Measurements from ENCODE around the gene DEGS1. TPM values are rescaled to one million over a fixed set of nuclear protein-coding genes. Genes with fewer than 3 reads are reported as not detected.

DEGS1 gene
- total RNA-seq, 1 experiment from 2014 or later, result 66.6 TPM

DNA sequence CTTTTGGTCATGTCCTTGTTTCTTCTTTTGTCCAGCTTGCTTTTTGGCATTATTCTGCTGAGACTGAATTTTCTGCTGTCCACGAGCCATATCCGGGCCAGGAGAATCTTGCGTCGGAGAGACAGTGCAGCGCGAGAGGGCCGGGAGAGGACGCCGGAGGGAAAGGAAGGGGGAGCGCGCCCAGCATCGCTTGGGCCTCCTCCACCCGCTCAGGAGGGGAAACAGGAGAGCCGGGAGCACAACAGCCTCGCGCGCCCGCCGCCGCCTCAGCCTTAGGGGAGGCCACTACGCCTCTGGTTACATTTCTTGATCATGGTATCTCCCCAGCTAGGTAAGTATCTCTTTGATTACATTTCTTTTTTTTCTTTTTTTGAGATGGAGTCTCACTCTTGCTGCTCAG is 7.4 kb upstream of the DEGS1 start:
- no peak for DNase-seq (ENCODE audit: low read depth, low spot score)
- in situ Hi-C loops (cut with HindIII; ENCODE audit: low pct_unique_long_range_greater_than_20kb, low sequenced_read_pairs), result no loop called here

GRCh38 chr1:224177356-224177999 is 5.6 kb upstream of the DEGS1 start:
- in situ Hi-C loops (cut with HindIII; ENCODE audit: low pct_unique_long_range_greater_than_20kb, low sequenced_read_pairs), result no loop called here
- DNase-seq (ENCODE audit: low read depth, low spot score), result no peak

- in situ Hi-C loops (cut with HindIII; ENCODE audit: low pct_unique_long_range_greater_than_20kb, low sequenced_read_pairs), result no loop called here
- DNase-seq (ENCODE audit: low read depth, low spot score), result no peak
Observed at GRCh38 chr1:224178894-224179293, 4.1 kb upstream of the DEGS1 start.

GRCh38 chr1:224180783-224181452 is 2.1 kb upstream of the DEGS1 start:
- in situ Hi-C loops (cut with HindIII; ENCODE audit: low pct_unique_long_range_greater_than_20kb, low sequenced_read_pairs), result no loop called here
- no peak for DNase-seq (ENCODE audit: low read depth, low spot score)

DNA sequence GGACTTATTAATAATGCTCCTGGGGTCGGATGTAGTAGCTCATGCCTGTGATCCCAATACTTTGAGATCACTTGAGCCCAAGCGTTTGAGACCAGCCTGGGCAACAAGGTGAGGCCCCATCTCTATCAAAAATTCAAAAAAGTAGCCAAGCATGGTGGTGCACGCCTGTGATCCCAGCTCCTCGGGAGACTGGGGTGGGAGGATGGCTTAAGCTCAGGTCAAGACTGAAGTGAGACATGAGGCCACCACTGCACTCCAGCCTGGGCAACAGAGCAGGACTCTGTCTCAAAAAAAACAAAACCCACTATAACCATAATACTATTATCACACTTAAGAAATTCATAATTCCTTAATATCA is 1.6 kb upstream of the DEGS1 start:
- DNase-seq (ENCODE audit: low read depth, low spot score), result no peak
- in situ Hi-C loops (cut with HindIII; ENCODE audit: low pct_unique_long_range_greater_than_20kb, low sequenced_read_pairs), result no loop called here

DNA sequence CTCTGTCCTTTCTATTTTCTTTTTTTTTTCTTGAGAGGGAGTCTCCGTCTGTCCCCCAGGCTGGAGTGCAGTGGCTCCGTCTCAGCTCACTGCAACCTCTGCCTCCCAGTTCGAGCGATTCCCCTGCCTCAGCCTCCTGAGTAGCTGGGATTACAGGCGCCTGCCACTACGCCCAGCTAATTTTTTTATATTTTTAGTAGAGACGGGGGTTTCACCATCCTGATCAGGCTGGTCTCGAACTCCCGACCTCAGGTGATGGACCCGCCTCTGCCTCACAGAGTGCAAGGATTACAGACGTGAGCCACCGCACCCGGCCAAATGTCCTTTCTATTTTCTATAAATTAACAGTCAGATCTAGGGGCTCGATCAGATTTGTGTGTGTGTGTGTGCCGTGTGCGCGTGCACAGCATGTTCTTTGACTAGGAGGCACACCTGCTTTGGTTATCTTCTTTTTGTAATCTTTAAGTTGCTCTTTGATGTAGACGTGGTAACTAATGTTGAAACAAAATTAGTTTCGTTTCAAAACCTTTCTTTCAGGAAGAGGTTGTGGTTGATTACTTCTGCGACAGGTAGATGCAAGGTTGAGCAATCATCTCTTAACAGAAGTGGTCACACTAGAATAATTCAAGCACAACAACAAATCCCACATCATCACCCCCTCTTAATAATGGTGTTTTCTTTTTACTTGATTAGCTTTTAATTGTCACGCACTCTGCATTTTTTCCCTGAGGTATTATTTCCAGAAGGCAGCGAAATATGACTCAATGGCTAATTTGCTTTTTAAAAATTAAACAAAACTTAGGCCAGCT is 779 bp upstream of the DEGS1 start:
- no peak for DNase-seq (ENCODE audit: low read depth, low spot score)
- in situ Hi-C loops (cut with HindIII; ENCODE audit: low pct_unique_long_range_greater_than_20kb, low sequenced_read_pairs), result no loop called here

- DNase-seq (ENCODE audit: low read depth, low spot score), result peak; percentile 43
- in situ Hi-C loops (cut with HindIII; ENCODE audit: low pct_unique_long_range_greater_than_20kb, low sequenced_read_pairs), result no loop called here
Observed at GRCh38 chr1:224183591-224184312, 712 bp downstream of the DEGS1 start.

DNA sequence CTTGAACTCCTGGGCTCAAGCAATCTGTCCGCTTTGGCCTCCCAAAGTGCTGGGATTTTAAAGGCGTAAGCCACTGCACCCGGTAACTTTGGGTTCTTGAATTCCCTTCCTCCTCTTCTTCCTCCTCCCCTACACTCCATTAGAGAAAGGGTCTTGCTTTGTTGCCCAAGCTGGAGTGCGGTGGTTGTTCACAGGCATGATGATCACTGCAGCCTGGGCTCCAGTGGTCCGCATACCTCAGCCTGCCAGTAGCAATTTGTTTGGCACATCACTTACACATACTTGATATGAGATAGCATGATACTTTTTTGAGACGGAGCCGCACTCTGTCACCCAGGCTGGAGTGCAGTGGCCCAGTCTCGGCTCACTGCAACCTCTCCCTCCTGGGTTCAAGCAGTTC is 2.2 kb downstream of the DEGS1 start:
- in situ Hi-C loops (cut with HindIII; ENCODE audit: low pct_unique_long_range_greater_than_20kb, low sequenced_read_pairs), result no loop called here
- DNase-seq (ENCODE audit: low read depth, low spot score), result no peak

DNA sequence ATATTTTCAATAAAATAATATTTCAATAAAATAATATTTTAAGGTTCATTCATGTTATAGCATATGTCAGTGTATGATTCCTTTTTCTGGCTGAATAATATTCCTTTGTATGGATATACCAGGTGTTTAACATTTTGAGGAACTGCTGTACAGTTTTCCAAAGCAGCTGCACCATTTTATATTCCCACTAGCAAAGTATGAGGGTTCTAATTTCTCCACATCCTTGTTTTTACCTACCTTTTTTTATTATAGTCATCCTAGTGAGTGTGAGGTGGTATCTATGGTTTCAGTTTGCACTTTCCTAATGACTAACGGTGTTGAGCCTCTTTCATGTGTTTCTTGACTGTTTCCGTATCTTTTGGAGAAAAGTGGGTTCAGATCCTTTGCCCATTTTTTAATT is 5.2 kb downstream of the DEGS1 start:
- in situ Hi-C loops (cut with HindIII; ENCODE audit: low pct_unique_long_range_greater_than_20kb, low sequenced_read_pairs), result no loop called here
- no peak for DNase-seq (ENCODE audit: low read depth, low spot score)

GRCh38 chr1:224189561-224189960 is 6.5 kb downstream of the DEGS1 start:
- DNase-seq (ENCODE audit: low read depth, low spot score), result no peak
- in situ Hi-C loops (cut with HindIII; ENCODE audit: low pct_unique_long_range_greater_than_20kb, low sequenced_read_pairs), result no loop called here

- in situ Hi-C loops (cut with HindIII; ENCODE audit: low pct_unique_long_range_greater_than_20kb, low sequenced_read_pairs), result no loop called here
Observed at GRCh38 chr1:224192082-224192788, 9.2 kb downstream of the DEGS1 start.

GRCh38 chr1:224193319-224193966 is 10.4 kb downstream of the DEGS1 start:
- no peak for DNase-seq (ENCODE audit: low read depth, low spot score)
- in situ Hi-C loops (cut with HindIII; ENCODE audit: low pct_unique_long_range_greater_than_20kb, low sequenced_read_pairs), result no loop called here

More at GRCh38 chr1:224192082-224192788, 9.2 kb downstream of the DEGS1 start:
- no peak for DNase-seq (ENCODE audit: low read depth, low spot score)

- DNase-seq (ENCODE audit: low read depth, low spot score), result no peak
- in situ Hi-C loops (cut with HindIII; ENCODE audit: low pct_unique_long_range_greater_than_20kb, low sequenced_read_pairs), result no loop called here
Observed at GRCh38 chr1:224196813-224197600, 14.0 kb downstream of the DEGS1 start.

DNA sequence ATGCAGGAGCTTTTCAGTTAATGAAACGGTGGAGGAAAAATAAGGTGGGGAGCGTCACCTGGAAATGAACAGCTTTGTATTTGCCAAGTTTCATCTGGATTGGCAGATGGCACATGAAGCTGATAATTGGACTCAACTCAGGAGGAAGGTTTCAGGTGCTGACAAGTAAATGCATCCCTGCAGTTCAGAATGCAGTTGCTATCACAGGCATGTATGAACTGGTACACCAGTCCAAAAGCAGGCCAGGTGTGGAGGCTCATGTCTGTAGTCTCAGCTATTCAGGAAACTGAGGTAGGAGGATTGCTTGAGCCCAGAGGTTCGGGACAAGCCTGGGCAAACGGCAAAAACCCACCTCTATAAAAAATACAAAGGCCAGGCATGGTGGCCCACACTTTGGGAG is 15.5 kb downstream of the DEGS1 start:
- in situ Hi-C loops (cut with HindIII; ENCODE audit: low pct_unique_long_range_greater_than_20kb, low sequenced_read_pairs), result no loop called here
- no peak for DNase-seq (ENCODE audit: low read depth, low spot score)

GRCh38 chr1:224199679-224200078 is 16.6 kb downstream of the DEGS1 start:
- peak; percentile 54 for DNase-seq (ENCODE audit: low read depth, low spot score)
- in situ Hi-C loops (cut with HindIII; ENCODE audit: low pct_unique_long_range_greater_than_20kb, low sequenced_read_pairs), result no loop called here

DNA sequence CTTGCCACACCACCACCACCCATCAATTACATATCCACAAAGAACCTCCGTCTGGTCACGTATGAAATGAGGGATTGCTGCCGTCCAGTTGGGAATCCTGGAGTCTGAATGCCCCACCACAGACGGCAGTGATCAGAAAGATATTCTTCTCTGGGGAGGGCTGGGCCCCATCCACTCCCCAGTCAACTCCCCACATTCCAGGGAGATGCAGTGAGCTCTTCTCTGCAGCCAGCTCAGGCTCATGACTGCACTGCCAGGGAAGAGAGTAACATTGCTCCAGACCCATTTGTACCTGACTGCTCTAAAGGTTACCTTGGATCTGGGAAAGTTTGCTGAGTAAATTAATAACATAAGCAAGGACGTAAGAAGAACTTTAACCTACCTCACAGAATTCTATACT is 18.3 kb downstream of the DEGS1 start:
- in situ Hi-C loops (cut with HindIII; ENCODE audit: low pct_unique_long_range_greater_than_20kb, low sequenced_read_pairs), result no loop called here
- no peak for DNase-seq (ENCODE audit: low read depth, low spot score)
